ENCODE measurements around the gene ZDHHC21. TPM values are rescaled to one million over a fixed set of nuclear protein-coding genes. Genes with fewer than 3 reads are reported as not detected.

The ZDHHC21 gene, protein sequence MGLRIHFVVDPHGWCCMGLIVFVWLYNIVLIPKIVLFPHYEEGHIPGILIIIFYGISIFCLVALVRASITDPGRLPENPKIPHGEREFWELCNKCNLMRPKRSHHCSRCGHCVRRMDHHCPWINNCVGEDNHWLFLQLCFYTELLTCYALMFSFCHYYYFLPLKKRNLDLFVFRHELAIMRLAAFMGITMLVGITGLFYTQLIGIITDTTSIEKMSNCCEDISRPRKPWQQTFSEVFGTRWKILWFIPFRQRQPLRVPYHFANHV
- total RNA-seq (ENCODE audit: low replicate concordance) = 3.5 and 6.1 TPM in 2 replicates

GRCh38 chr9:14693251-14693861 lies at the start of gene ZDHHC21:
ZDHHC21 (minus strand) TSS chr9:14693432; CDS start chr9:14674340, 19,092 bp downstream.

GRCh38 chr9:14722391-14723035 lies 29.3 kb upstream of the ZDHHC21 start, which contains the start of gene CER1:
CER1 (minus strand) TSS chr9:14722733; CDS start chr9:14722672, 61 bp downstream.

Other genes with a start within 250 kb of the ZDHHC21 start
- gene CER1, start 29.3 kb upstream of the ZDHHC21 start, total RNA-seq (ENCODE audit: low replicate concordance) = not detected in 2 replicates
- gene FREM1, start 217.0 kb upstream of the ZDHHC21 start, total RNA-seq (ENCODE audit: low replicate concordance) = under 0.01 and 1.1 TPM in 2 replicates